Stimulated activated CD4-positive, alpha-beta T cell treated with anti-CD3 and anti-CD28 coated beads, Interleukin-12 subunit alpha, Interleukin-12 subunit beta, amount 100 ng/mL, for 48 hours (primary cell): ENCODE measurements around the gene SREK1.
"Not testable (repeated sequence)": the region's sequence is repeated elsewhere in the genome, so short reads cannot be mapped to it uniquely, and the experiment has no call there.

ENCODE experiments used
- DNase-seq, 3 donors: peaks; one replicate each; pipeline ENCODE4 v3.0.0-alpha.2; 2020; ENCODE audit warnings: low read depth in 2 of 3, low spot score in 1 of 3

The SREK1 gene

DNA sequence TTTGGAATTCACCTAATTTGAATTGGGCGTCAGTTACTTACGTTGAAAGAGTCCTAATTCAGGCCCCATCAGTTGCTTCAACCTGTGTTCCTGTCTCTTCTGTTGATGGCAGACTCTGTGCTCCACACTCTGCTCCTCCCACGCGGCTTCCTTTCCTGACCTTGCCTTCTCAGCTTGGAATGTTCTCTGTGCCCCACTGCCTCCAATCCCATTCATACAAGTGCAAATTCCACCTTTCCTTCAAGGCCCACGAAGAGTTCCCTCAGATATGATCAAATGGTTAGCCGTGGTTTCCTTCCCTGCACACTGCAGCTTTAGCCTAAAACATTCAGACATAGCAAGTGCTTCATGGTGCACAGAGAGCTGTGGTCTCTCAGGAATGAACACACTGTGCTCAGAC is 65.7 kb downstream of the SREK1 start:
- DNase-seq: no peak

DNA sequence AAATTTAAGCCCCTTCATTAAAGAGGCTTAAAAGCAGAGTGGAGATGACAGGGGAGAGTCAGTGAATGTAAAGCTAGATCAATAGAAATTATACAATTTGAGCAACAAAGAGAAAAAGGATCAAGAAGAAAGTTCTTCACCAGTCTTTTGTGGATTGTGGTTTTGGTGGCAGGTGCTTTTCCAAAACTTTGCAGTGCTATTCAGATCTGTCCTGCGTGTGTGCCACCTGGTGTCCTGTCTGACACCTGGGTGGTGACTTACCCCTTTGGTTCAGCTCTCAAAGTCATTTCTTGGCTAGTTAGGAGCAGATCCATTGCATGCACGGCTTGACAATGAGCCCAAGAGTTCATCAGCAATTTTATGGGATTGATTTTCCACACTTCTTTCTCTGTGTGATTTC is 69.4 kb downstream of the SREK1 start:
- no peak for DNase-seq

DNA sequence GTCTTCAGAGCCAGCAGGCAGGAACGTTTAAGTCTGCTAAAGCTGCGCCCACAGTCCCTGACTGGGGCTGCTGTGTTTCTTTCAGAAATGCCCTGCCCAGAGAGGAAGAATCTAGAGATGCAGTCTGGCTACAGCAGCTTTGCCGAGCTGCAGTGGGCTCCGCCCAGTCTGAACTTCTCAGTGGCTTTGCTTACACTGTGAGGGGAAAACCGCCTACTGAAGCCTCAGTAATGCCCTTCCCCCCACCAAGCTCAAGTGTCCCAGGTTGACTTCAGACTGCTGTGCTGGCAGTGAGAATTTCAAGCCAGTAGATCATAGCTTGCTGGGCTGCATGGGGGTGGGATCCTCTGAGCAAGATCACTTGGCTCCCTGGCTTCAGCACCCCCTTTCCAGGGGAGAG is 78.4 kb downstream of the SREK1 start:
- DNase-seq: no peak

DNA sequence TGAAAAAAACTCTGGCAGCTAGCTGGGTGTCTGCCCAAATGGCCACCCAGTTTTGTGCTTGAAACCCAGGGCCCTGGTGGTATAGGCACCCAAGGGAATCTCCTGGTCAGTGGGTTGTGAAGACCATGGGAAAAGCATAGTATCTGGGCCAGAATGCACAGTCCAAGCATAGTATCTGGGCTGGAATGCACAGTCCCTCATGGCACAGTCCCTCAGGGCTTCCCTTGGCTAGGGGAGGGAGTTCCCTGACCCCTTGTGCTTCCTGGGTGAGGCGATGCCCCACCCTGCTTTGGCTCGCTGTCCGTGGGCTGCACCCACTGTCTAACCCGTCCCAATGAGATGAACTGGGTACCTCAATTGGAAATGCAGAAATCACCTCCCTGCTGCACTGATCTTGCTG is 78.8 kb downstream of the SREK1 start:
- not testable (repeated sequence) for DNase-seq

DNA sequence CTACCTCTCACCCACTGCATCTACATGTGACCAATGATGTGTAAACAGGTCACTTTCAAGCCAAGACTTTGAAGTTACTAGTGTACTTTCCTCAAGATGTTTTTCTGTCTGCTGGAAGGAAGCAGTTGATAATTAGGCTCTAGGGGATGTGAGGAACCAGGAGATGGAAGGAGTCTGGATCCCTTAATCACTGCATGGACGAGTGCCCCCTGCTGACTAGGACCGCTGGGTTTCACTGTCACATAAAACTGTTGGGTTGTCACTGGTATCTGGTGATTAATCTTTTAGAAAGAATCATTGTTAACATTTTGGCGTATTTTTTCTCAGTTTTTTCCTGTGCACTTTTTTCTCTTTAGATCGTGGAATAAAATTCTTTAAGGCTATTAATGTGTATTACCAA is 79.5 kb downstream of the SREK1 start:
- DNase-seq: no peak

DNA sequence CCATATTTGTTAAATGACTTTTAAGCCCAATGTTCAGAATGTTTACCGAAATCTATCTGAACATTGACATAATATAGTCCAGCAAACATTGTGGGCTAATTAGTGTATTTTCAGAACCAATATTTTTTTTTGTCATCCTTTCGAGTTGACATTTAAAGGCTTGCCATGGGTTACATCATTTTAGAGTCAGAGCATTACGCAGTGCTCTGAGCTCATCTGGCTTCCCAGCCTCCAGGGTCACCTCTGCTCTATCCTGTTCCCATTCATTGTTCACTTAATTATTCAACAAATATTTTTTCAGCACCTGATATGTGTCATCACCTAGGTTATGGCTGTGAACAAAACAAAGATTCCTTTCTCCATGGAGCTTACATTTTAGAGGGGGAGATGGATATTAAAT is 80.2 kb downstream of the SREK1 start:
- no peak for DNase-seq

DNA sequence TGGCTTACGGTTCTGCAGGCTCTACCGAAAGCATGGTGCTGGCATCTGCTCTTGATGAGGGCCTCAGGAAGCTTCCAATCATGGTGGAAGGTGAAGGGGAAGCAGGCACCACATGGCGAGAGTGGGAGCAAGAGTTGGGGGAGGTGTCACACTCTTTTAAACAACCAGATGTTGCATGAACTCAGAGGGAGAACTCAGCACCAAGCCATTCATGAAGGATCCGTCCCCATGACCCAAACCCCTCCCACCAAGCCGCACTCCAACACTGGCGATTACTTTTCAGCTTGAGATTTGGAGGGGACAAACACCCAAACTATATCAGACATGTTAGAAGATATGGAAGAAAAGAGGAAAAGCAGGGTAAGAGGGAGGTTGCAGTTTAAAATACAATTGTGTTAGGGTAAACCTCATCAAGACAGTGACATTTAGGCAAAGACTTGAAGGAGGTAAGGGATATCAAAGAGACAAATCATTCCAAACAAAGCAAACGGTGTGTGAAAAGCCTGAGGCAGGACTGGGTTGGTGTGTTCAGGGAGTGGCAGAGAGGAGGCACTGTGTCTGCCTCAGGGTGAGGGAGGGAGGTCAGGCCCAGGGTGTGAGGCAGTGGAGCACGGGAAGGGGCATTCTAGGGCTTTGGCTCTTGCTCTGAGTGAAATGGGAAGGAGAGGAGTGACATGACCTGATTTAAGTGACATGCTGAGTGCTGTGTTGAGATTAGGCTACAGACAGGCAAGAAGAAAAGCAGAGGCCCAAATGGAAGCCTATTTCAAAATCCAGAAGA is 80.9 kb downstream of the SREK1 start:
- DNase-seq: no peak

DNA sequence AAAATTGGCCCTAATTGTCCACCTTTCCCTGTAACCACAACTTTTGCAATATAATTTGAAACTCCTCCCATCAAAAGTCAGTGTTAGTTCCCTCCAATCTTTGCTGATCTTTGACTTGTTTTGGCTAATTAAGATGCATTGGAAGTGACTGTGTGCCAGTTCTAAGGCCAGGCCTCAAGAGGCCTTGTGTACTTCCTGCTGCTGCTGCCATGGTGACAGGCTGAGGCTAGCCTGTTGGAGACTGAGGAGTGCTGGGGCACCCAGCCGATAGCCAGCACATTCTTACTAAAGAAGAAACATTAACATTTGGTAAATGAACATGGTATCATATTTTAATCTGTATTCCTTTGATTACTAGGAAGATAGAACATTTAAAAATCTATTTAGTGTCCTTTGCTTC is 86.5 kb downstream of the SREK1 start:
- no peak for DNase-seq

DNA sequence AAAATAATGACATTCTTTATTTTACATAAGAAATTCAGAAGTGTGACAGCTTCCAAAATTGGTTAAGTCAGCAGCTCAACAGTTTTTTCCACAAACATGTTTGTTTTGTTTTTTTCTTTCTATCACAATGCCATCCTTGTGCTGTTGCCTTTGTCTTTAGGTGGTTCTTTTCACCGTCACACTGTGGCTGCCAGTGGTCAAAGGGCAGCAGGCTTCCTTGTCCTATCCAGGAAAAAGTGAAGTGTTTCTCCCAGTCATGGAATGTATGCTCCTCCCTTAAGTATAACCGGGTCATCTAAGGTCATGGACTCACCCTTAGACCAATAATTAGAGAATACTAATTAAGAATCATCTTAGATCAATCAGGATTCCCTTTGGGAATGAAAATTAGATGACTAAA is 87.4 kb downstream of the SREK1 start:
- DNase-seq: no peak

DNA sequence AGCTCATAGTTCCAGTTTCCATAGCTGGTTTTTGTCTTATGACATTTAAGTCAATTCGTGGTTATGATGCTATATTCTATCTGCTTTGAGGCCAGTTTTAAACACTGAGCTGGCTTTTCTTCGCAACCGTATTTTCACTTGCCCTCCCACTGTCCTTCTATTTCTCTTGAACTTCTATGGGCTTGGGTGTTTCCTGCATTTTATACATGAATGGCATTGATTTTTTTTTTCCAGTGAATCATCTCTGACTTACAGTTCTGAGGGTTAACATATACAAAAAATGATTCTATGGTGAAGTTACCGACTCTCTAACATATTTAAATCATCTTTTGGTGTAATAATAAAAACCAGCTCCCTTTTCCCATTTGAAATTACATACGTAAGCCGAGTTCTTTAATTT is 88.2 kb downstream of the SREK1 start:
- DNase-seq: no peak

DNA sequence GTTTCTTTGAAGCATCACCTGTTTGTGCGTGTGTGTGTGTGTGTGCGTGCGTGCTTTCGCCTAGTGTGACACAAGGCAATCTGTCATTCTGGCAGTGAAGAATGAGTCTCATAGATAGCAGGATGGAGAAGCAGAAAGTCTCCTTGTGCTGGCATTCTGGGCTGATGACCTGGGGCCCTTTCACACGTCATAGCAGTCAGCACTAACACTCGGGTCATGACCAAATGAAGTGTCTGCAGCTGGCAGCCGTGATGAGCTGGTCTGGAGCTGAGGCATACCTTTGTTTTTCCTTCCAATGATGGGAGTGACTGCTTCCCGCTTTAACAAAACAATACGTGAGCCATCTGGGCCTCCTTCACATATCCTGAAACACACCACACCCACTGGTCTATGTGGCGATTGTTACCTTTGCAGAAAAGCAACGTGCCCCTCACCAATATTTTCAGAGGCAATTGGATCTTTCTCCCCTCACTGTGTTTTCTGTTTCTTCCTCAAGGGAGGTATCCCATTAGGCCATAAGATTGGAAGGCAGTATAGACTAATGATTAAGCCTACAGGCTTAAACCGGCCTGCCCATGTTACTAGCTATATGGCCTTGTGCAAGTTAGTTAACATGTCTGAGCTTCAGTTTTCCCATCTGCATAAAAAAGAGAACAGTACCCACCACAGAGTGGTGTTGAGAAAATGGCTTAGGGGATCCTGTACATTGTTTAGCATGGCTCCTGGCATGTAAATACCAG is 88.8 kb downstream of the SREK1 start:
- DNase-seq: no peak
